HEK293T (cell line): ENCODE measurements around the gene ALKBH4.

ENCODE experiments used
- ARNT ChIP-seq: fragments of 450-650 bp; IDR thresholded peaks from 2 replicates; pipeline ENCODE4 v1.6.1; 2017; ENCODE audit warnings: mild to moderate bottlenecking
- BHLHE40 ChIP-seq: fragments of 450-650 bp; IDR thresholded peaks from 2 replicates; pipeline ENCODE4 v1.6.1; 2016; ENCODE audit warnings: mild to moderate bottlenecking, moderate library complexity, borderline replicate concordance
- CTBP1 ChIP-seq: fragments of 450-650 bp; IDR thresholded peaks from 2 replicates; pipeline ENCODE4 v1.6.1; 2016; ENCODE audit warnings: borderline replicate concordance
- FOXA1 ChIP-seq: fragments of 450-650 bp; IDR thresholded peaks from 2 replicates; pipeline ENCODE4 v1.6.1; 2016; ENCODE audit warnings: mild to moderate bottlenecking
- FOXK2 ChIP-seq: fragments of 450-650 bp; IDR thresholded peaks from 2 replicates; pipeline ENCODE4 v1.6.1; 2016; ENCODE audit warnings: mild to moderate bottlenecking
- FOXM1 ChIP-seq: fragments of 450-650 bp; IDR thresholded peaks from 2 replicates; pipeline ENCODE4 v1.6.1; 2017; ENCODE audit warnings: mild to moderate bottlenecking, borderline replicate concordance
- HDGF ChIP-seq: fragments of 450-650 bp; IDR thresholded peaks from 2 replicates; pipeline ENCODE4 v1.6.1; 2017; ENCODE audit warnings: antibody characterized with exemption, borderline replicate concordance
- NFRKB ChIP-seq: fragments of 450-650 bp; IDR thresholded peaks from 2 replicates; pipeline ENCODE4 v1.6.1; 2016; ENCODE audit warnings: mild to moderate bottlenecking, moderate library complexity
- SP1 ChIP-seq: fragments of 450-650 bp; IDR thresholded peaks from 2 replicates; pipeline ENCODE4 v1.6.1; 2017
- SUZ12 ChIP-seq: fragments of 450-650 bp; IDR thresholded peaks from 2 replicates; pipeline ENCODE4 v1.6.1; 2016; ENCODE audit warnings: mild to moderate bottlenecking
- TARDBP ChIP-seq: fragments of 450-650 bp; IDR thresholded peaks from 2 replicates; pipeline ENCODE4 v1.6.1; 2016
- ZNF384 ChIP-seq: fragments of 450-650 bp; IDR thresholded peaks from 2 replicates; pipeline ENCODE4 v1.6.1; 2016
- TF ChIP-seq, protein P1 (sequence below): fragments of 450-650 bp; IDR thresholded peaks from 2 replicates; pipeline ENCODE4 v1.6.1; 2016

DNA sequence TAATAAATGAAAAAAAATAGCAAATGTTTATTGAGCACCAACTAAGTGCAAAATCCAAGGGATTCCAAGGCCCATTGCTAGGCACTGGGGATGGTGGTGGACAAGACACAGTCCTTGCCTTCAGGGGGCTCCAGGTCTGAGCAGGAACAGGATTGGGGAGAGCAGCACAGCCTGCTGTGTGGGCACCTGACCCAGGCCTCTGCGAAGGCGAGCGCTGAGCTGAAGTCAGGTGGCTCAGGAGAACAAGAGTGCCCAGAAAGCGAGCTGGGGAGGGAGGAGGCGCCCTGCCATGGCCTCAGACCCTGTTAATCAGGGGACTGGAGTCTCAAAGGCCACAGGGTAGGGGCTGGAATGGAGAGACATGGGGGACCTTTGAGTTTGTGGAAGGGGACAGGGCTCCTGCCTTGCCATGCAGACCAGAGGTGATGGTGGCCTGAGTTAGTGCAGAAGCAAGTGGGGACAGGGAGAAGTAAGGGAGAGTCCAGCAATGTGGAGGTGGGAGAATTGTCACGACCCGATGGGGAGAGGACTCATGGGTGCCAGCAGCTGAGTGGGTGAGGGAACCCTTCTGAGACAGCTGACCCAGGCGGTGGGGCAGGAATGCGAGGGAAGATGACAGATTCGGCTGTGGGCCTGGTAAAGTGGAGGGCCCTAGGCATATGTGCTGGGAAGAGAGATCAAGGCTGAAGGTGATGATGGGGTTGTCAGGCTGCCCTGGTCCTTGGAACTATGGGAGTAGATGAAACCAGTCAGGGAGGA lies 35.3 kb downstream of the ALKBH4 start:
- no peak for TF ChIP-seq NFRKB
- TF ChIP-seq TARDBP: no peak
- TF ChIP-seq, protein P1, sequence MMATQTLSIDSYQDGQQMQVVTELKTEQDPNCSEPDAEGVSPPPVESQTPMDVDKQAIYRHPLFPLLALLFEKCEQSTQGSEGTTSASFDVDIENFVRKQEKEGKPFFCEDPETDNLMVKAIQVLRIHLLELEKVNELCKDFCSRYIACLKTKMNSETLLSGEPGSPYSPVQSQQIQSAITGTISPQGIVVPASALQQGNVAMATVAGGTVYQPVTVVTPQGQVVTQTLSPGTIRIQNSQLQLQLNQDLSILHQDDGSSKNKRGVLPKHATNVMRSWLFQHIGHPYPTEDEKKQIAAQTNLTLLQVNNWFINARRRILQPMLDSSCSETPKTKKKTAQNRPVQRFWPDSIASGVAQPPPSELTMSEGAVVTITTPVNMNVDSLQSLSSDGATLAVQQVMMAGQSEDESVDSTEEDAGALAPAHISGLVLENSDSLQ: no peak
- no peak for TF ChIP-seq ARNT
- TF ChIP-seq SUZ12: no peak
- no peak for TF ChIP-seq SP1
- no peak for TF ChIP-seq BHLHE40
- no peak for TF ChIP-seq FOXM1
- TF ChIP-seq FOXA1: no peak
- no peak for TF ChIP-seq FOXK2
- TF ChIP-seq ZNF384: no peak
- no peak for TF ChIP-seq CTBP1
- TF ChIP-seq HDGF: no peak
